GM18499 (cell line): ENCODE results near the gene HES6.
A peak's percentile ranks its signal among the peaks of the same experiment; 100 is the strongest.

Source experiments
- ATAC-seq: cut with Tn5 transposase; IDR thresholded peaks from one replicate; pipeline ENCODE4 v1.9.1; 2021; ENCODE audit warnings: moderate number of reproducible peaks; ENCODE audit not compliant: insufficient read depth, unreplicated experiment

Gene HES6

GRCh38 chr2:238203973-238204683 lies 35.7 kb downstream of the HES6 start:
- ATAC-seq: no peak

DNA sequence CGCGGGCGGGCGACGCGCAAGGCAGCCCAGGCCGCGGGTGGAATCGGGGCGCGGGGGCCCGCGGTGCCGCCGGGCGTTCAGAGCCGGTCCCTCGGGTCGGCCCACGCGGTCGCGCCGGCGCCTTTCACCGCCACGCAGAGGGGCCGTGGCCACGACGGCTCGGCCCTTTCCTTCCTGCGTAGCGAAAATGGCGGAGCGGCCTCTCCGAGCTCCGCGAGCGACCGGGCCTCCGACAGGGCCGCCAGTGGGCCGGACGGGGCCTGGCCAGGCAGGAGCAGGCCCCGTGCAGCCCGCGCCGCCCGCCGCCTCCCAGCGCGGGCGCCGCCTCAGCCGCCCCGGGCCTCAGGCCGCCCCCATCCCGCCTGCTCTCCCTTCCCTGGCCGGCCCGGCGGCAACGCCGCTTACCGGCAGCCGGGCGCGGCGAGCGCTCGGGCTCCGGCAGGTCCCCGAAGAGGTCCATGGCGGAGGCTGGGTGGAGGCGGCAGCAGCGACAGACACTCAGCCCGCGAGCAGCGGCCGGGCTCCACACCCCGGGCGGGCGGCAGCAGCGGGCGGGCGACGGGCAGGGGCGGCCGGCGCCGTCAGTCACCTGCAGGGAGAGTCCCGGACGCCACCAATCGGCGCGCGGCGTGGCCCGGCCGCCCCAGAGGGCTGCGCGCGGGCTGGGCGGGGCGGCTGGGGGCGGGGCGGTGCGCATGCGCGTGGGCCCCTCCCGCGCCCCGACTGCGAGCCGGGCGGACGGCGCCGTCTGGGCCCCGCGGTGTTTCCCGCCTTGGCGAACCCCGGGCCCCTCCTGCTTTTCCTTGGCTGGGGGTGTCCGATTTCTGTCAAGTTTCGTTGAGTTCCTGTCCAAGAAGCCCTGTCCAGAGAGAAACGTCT lies 36.5 kb downstream of the HES6 start, which contains the start of gene ILKAP:
Gene ILKAP, minus strand, starts transcription at position 602 of the 879 bp plus-strand sequence. Its CDS starts 142 bp downstream, at position 460.
- ATAC-seq: peak; percentile 77

GRCh38 chr2:238202326-238203093 lies 37.3 kb downstream of the HES6 start:
- no peak for ATAC-seq

DNA sequence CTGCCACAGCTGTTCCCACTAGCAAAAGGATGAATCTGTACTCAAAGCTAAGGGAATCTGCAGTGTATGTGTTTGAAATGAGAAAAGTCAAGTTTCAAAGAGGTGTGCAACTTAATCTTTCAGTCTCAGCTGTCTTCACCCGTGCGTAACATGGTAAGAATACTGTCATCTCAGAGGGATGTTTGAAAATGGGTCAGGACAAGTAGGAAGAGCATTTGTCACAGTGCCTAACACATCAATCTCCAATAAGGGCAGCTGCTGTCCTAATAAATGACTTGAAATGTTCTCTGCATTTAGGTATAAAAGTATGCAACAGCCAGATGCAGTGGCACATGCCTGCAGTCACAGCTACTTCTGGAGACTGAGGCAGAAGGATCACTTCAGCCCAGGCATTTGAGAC lies 49.4 kb downstream of the HES6 start:
- ATAC-seq: no peak
